ENCODE data around the gene S100A9. TPM values are rescaled to one million over a fixed set of nuclear protein-coding genes. Genes with fewer than 3 reads are reported as not detected.
"Not testable (repeated sequence)": the region's sequence is repeated elsewhere in the genome, so short reads cannot be mapped to it uniquely, and the experiment has no call there.

The S100A9 gene
- total and polyA plus RNA-seq, 2 of the 8 experiments (the other 6 are each of a cell fraction or from before 2014, with no cell fraction given): not detected

- TF ChIP-seq RAD21 (IDR thresholded peaks at IDR 0.05 in 1 of 2, conservative IDR thresholded peaks at IDR 0.05 in 1 of 2; ENCODE audit: low read depth in 2 of 2, low read length in 2 of 2) (no peak), ATF3 (IDR thresholded peaks at IDR 0.05; ENCODE audit: insufficient read depth, low read depth, low read length) (no peak), SUZ12 (IDR thresholded peaks at IDR 0.05; ENCODE audit: low read length) (no peak), BCL11A (IDR thresholded peaks at IDR 0.05; ENCODE audit: low read depth in 2 of 2, low read length in 2 of 2) (no peak), ZNF274 (IDR thresholded peaks at IDR 0.05; ENCODE audit: borderline replicate concordance, extremely low read depth, low read length) (no peak), EP300 (IDR thresholded peaks at IDR 0.05; ENCODE audit: borderline replicate concordance in 1 of 2, low read depth in 2 of 2, low read length in 2 of 2) (no peak), HDAC6 (IDR thresholded peaks at IDR 0.05; ENCODE audit: low read depth, low read length) (no peak), CHD2 (IDR thresholded peaks at IDR 0.05; ENCODE audit: low read length) (no peak)
These were observed 44.4 kb upstream of the S100A9 start (continued) for GRCh38 chr1:153313288-153313687.

GRCh38 chr1:153314388-153314787 lies 43.3 kb upstream of the S100A9 start:
- H3K36me3 ChIP-seq (ENCODE audit: control insufficient read depth in 2 of 4, insufficient read depth in 4 of 4, low read length in 3 of 4); H4K20me1 ChIP-seq (replicated peaks in 1 of 2; ENCODE audit: control insufficient read depth in 1 of 2, insufficient read depth in 2 of 2, low read length in 2 of 2); H4K91ac ChIP-seq (replicated peaks; ENCODE audit: insufficient read length, low read length); H3K9ac ChIP-seq (replicated peaks in 1 of 4; ENCODE audit: extremely low read depth in 1 of 4, low read depth in 3 of 4, low read length in 3 of 4); H2BK15ac ChIP-seq (ENCODE audit: low read length); H4K8ac ChIP-seq (ENCODE audit: extremely low read depth, insufficient read depth, low read length); H3K79me2 ChIP-seq (ENCODE audit: control insufficient read depth in 1 of 2, insufficient read depth in 2 of 2, low read length in 2 of 2); H3K4me1 ChIP-seq (replicated peaks in 1 of 4; ENCODE audit: control insufficient read depth in 3 of 4, insufficient read depth in 4 of 4, low read length in 3 of 4); H4K5ac ChIP-seq (ENCODE audit: insufficient read length, low read depth, low read length); H3K79me1 ChIP-seq (ENCODE audit: low read depth, low read length); H3K14ac ChIP-seq (ENCODE audit: insufficient read length); H3K27ac ChIP-seq (ENCODE audit: low read depth, low read length); H2AFZ ChIP-seq (ENCODE audit: low read length); H2BK12ac ChIP-seq (ENCODE audit: low read depth, low read length); H3K4ac ChIP-seq (replicated peaks; ENCODE audit: insufficient read length, low read depth, low read length); H3K4me3 ChIP-seq (ENCODE audit: extremely low read depth in 1 of 4, insufficient read depth in 2 of 4, low read depth in 3 of 4, low read length in 4 of 4); H2BK120ac ChIP-seq (replicated peaks; ENCODE audit: low read depth, low read length); H2AK5ac ChIP-seq (ENCODE audit: low read depth, low read length); FAIRE-seq; DNase-seq (ENCODE audit: low read depth in 1 of 2, low spot score in 2 of 2); H3K18ac ChIP-seq (ENCODE audit: extremely low read depth, low read length); POLR2A ChIA-PET (ENCODE audit: partially characterized antibody); H3K27me3 ChIP-seq (replicated peaks in 1 of 4; ENCODE audit: control insufficient read depth in 3 of 4, extremely low read depth in 1 of 4, insufficient read depth in 3 of 4, low read length in 3 of 4); H2BK20ac ChIP-seq (ENCODE audit: low read length); H3K9me3 ChIP-seq (ENCODE audit: insufficient read depth in 2 of 2, low read depth in 1 of 2, low read length in 1 of 2); H2BK5ac ChIP-seq (ENCODE audit: low read depth, low read length); H3K56ac ChIP-seq (replicated peaks; ENCODE audit: insufficient read length, low read depth, low read length); H3K4me2 ChIP-seq (ENCODE audit: insufficient read depth in 1 of 2, low read depth in 2 of 2, low read length in 2 of 2); CTCF ChIA-PET (ENCODE audit: partially characterized antibody); H3K23ac ChIP-seq (ENCODE audit: insufficient read length); H3K23me2 ChIP-seq (ENCODE audit: low read depth, low read length): not testable (repeated sequence)
